ENCODE measurements around the gene GRM7. TPM values are rescaled to one million over a fixed set of nuclear protein-coding genes. Genes with fewer than 3 reads are reported as not detected.

Gene GRM7
- total RNA-seq, 2 experiments from 2014 or later: not detected

DNA sequence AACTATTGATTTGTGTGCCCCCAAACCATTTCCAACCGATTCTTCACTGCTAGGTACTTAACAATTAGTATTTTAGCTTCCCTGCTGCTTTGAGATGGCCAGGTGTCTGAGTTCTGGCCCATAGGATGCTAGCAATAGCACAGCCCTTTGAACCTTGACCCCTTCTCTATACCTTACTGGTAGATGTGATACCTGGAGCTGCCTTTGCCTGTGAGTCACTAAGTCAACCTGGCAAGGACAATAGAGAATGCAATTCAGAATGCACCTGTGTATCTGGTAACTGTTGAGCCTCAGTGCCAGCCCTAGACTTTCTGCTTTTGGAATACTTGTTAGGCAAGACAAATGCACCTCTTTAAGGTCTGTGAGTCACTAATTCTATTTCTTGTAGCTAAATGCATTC is 467.4 kb downstream of the GRM7 start:
- intact Hi-C loops (cut with micrococcal nuclease; ENCODE audit: unreplicated experiment): no loop called here
- CTCF ChIA-PET (ENCODE audit: unreplicated experiment): no interaction called here
- H3K4me2 ChIP-seq (ENCODE audit: low read length): no peak overlapping the region
- no TSS peak for BruUV-seq (replicated peaks)
- no peaks in the 10 kb centered on the region for H3K9me2 ChIP-seq (ENCODE audit: insufficient read depth, low read length)
- H3K27ac ChIP-seq (ENCODE audit: low read depth, low read length, poor library complexity, severe bottlenecking): no peak overlapping the region
- no peak overlapping the region for H2AFZ ChIP-seq (ENCODE audit: low read length)
- no peaks in the 10 kb centered on the region for H3K79me2 ChIP-seq (ENCODE audit: insufficient read depth, low read depth, low read length)
- no peaks in the 10 kb centered on the region for H3K9me3 ChIP-seq (ENCODE audit: low read length)
- POLR2A ChIA-PET: no interaction called here
- H4K20me1 ChIP-seq (ENCODE audit: insufficient read depth, low read length): no peaks in the 10 kb centered on the region
- DNase-seq (ENCODE audit: low spot score): no peak
- H3K36me3 ChIP-seq (ENCODE audit: insufficient read depth, low read length): no peaks in the 10 kb centered on the region
- TF ChIP-seq EZH2phosphoT487 (IDR thresholded peaks at IDR 0.05; ENCODE audit: borderline replicate concordance, low read depth, low read length): no peak
- TF ChIP-seq, protein P1, sequence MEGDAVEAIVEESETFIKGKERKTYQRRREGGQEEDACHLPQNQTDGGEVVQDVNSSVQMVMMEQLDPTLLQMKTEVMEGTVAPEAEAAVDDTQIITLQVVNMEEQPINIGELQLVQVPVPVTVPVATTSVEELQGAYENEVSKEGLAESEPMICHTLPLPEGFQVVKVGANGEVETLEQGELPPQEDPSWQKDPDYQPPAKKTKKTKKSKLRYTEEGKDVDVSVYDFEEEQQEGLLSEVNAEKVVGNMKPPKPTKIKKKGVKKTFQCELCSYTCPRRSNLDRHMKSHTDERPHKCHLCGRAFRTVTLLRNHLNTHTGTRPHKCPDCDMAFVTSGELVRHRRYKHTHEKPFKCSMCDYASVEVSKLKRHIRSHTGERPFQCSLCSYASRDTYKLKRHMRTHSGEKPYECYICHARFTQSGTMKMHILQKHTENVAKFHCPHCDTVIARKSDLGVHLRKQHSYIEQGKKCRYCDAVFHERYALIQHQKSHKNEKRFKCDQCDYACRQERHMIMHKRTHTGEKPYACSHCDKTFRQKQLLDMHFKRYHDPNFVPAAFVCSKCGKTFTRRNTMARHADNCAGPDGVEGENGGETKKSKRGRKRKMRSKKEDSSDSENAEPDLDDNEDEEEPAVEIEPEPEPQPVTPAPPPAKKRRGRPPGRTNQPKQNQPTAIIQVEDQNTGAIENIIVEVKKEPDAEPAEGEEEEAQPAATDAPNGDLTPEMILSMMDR (conservative IDR thresholded peaks at IDR 0.05; ENCODE audit: low read length): no peak
- no peaks in the 10 kb centered on the region for H3K4me1 ChIP-seq (ENCODE audit: insufficient read depth, low read length, poor library complexity, severe bottlenecking)
- H3K4me3 ChIP-seq (ENCODE audit: low read depth, low read length, poor library complexity, severe bottlenecking): no peak overlapping the region

- H2AFZ ChIP-seq (ENCODE audit: low read length): no peak overlapping the region
- ChIA-PET POLR2A (interaction anchor here (0.7 kb wide), 1 partner anchor 109 kb away, joined by 3 read pairs; no protein-coding TSS in a partner anchor), CTCF (ENCODE audit: unreplicated experiment) (no interaction called here)
- no peak for DNase-seq (ENCODE audit: low spot score)
- intact Hi-C loops (cut with micrococcal nuclease; ENCODE audit: unreplicated experiment): no loop called here
- no peaks in the 10 kb centered on the region for H4K20me1 ChIP-seq (ENCODE audit: insufficient read depth, low read length)
- H3K4me3 ChIP-seq (ENCODE audit: low read depth, low read length, poor library complexity, severe bottlenecking): no peak overlapping the region
- no peaks in the 10 kb centered on the region for H3K4me1 ChIP-seq (ENCODE audit: insufficient read depth, low read length, poor library complexity, severe bottlenecking)
- H3K4me2 ChIP-seq (ENCODE audit: low read length): no peak overlapping the region
- no TSS peak for BruUV-seq (replicated peaks)
- H3K9me3 ChIP-seq (ENCODE audit: low read length): no peaks in the 10 kb centered on the region
- TF ChIP-seq, protein P1 (conservative IDR thresholded peaks at IDR 0.05; ENCODE audit: low read length): no peak
- TF ChIP-seq EZH2phosphoT487 (IDR thresholded peaks at IDR 0.05; ENCODE audit: borderline replicate concordance, low read depth, low read length): no peak
- no peak overlapping the region for H3K27ac ChIP-seq (ENCODE audit: low read depth, low read length, poor library complexity, severe bottlenecking)
- H3K9me2 ChIP-seq (ENCODE audit: insufficient read depth, low read length): no peaks in the 10 kb centered on the region
- H3K36me3 ChIP-seq (ENCODE audit: insufficient read depth, low read length): no peaks in the 10 kb centered on the region
- H3K79me2 ChIP-seq (ENCODE audit: insufficient read depth, low read depth, low read length): no peaks in the 10 kb centered on the region
These were observed 471.8 kb downstream of the GRM7 start for GRCh38 chr3:7332696-7333095.

GRCh38 chr3:7333125-7333524 is 472.2 kb downstream of the GRM7 start:
- H3K27ac ChIP-seq (ENCODE audit: low read depth, low read length, poor library complexity, severe bottlenecking): no peak overlapping the region
- no peak overlapping the region for H2AFZ ChIP-seq (ENCODE audit: low read length)
- no peaks in the 10 kb centered on the region for H3K79me2 ChIP-seq (ENCODE audit: insufficient read depth, low read depth, low read length)
- BruUV-seq (replicated peaks): no TSS peak
- no peak overlapping the region for H3K4me3 ChIP-seq (ENCODE audit: low read depth, low read length, poor library complexity, severe bottlenecking)
- no peak for DNase-seq (ENCODE audit: low spot score)
- ChIA-PET CTCF (ENCODE audit: unreplicated experiment) (no interaction called here), POLR2A (no interaction called here)
- H3K9me3 ChIP-seq (ENCODE audit: low read length): no peaks in the 10 kb centered on the region
- no peak overlapping the region for H3K4me2 ChIP-seq (ENCODE audit: low read length)
- TF ChIP-seq, protein P1 (conservative IDR thresholded peaks at IDR 0.05; ENCODE audit: low read length): no peak
- no peak for TF ChIP-seq EZH2phosphoT487 (IDR thresholded peaks at IDR 0.05; ENCODE audit: borderline replicate concordance, low read depth, low read length)
- no peaks in the 10 kb centered on the region for H3K36me3 ChIP-seq (ENCODE audit: insufficient read depth, low read length)
- intact Hi-C loops (cut with micrococcal nuclease; ENCODE audit: unreplicated experiment): no loop called here
- no peaks in the 10 kb centered on the region for H3K4me1 ChIP-seq (ENCODE audit: insufficient read depth, low read length, poor library complexity, severe bottlenecking)
- H3K9me2 ChIP-seq (ENCODE audit: insufficient read depth, low read length): no peaks in the 10 kb centered on the region
- H4K20me1 ChIP-seq (ENCODE audit: insufficient read depth, low read length): no peaks in the 10 kb centered on the region
